ENCODE data around the gene COMTD1.

- TF ChIP-seq, protein P1, sequence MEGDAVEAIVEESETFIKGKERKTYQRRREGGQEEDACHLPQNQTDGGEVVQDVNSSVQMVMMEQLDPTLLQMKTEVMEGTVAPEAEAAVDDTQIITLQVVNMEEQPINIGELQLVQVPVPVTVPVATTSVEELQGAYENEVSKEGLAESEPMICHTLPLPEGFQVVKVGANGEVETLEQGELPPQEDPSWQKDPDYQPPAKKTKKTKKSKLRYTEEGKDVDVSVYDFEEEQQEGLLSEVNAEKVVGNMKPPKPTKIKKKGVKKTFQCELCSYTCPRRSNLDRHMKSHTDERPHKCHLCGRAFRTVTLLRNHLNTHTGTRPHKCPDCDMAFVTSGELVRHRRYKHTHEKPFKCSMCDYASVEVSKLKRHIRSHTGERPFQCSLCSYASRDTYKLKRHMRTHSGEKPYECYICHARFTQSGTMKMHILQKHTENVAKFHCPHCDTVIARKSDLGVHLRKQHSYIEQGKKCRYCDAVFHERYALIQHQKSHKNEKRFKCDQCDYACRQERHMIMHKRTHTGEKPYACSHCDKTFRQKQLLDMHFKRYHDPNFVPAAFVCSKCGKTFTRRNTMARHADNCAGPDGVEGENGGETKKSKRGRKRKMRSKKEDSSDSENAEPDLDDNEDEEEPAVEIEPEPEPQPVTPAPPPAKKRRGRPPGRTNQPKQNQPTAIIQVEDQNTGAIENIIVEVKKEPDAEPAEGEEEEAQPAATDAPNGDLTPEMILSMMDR (IDR thresholded peaks at IDR 0.05; ENCODE audit: low read depth, low read length, poor library complexity, severe bottlenecking) = no peak
- no peak for TF ChIP-seq EZH2phosphoT487 (IDR thresholded peaks at IDR 0.05; ENCODE audit: borderline replicate concordance, low read length)
These were observed 40.6 kb downstream of the COMTD1 start for GRCh38 chr10:75195035-75195763.

All from DOHH2 (cell line).